Mesenchymal stem cell (in vitro differentiated cells and primary cell): Measurements from ENCODE around the gene SLC12A4.

ENCODE experiments used
- DNase-seq: peaks from one replicate; pipeline ENCODE4 v3.0.0-alpha.2; 2013
- H2AFZ ChIP-seq: one replicate; pipeline ENCODE4 v1.6.1; 2013; ENCODE audit warnings: low read depth, mild to moderate bottlenecking, control low read depth, inconsistent platforms, low read length, moderate library complexity
- H2AK5ac ChIP-seq: 2 replicates; pipeline ENCODE4 v1.6.1; 2013; ENCODE audit warnings: low read length, moderate library complexity, mild to moderate bottlenecking, inconsistent platforms; ENCODE audit not compliant: severe bottlenecking
- H2BK120ac ChIP-seq: one replicate; pipeline ENCODE4 v1.6.1; 2013; ENCODE audit warnings: low read depth, mild to moderate bottlenecking, inconsistent platforms, low read length, moderate library complexity
- H2BK12ac ChIP-seq, 2 experiments: one replicate each; pipeline ENCODE4 v1.6.1; 2013; ENCODE audit warnings: inconsistent platforms in 2 of 2, low read length in 2 of 2, mild to moderate bottlenecking in 2 of 2, moderate library complexity in 2 of 2, control low read depth in 1 of 2
- H2BK15ac ChIP-seq: one replicate; pipeline ENCODE4 v1.6.1; 2013; ENCODE audit warnings: mild to moderate bottlenecking, low read depth, inconsistent platforms; ENCODE audit not compliant: poor library complexity, severe bottlenecking
- H2BK5ac ChIP-seq: 2 replicates; pipeline ENCODE4 v1.6.1; 2013; ENCODE audit warnings: low read depth, mild to moderate bottlenecking, low read length, control low read depth, inconsistent platforms; ENCODE audit not compliant: poor library complexity, severe bottlenecking
- H3K14ac ChIP-seq, 2 experiments: one replicate each; pipeline ENCODE4 v1.6.1; 2013; ENCODE audit warnings: inconsistent platforms in 2 of 2, low read length in 2 of 2, control low read depth in 1 of 2, mild to moderate bottlenecking in 1 of 2, moderate library complexity in 1 of 2
- H3K18ac ChIP-seq, 2 experiments: one replicate each; pipeline ENCODE4 v1.6.1; 2013; ENCODE audit warnings: inconsistent platforms in 2 of 2, low read length in 2 of 2, control low read depth in 1 of 2, low read depth in 1 of 2, mild to moderate bottlenecking in 1 of 2
- H3K23ac ChIP-seq, 2 experiments: one replicate each; pipeline ENCODE4 v1.6.1; 2013; ENCODE audit warnings: inconsistent platforms in 2 of 2, low read length in 2 of 2, mild to moderate bottlenecking in 2 of 2, moderate library complexity in 2 of 2, control low read depth in 1 of 2
- H3K27ac ChIP-seq: 2 replicates; pipeline ENCODE4 v1.5.1; 2013; ENCODE audit warnings: mild to moderate bottlenecking, moderate library complexity, low read length, control low read depth, inconsistent platforms; ENCODE audit not compliant: poor library complexity, severe bottlenecking
- H3K27me3 ChIP-seq, 2 experiments: 2 replicates each; pipeline versions ENCODE4 v1.6.1 to v1.7.0; 2013; ENCODE audit warnings: low read length in 2 of 2, mild to moderate bottlenecking in 2 of 2, moderate library complexity in 2 of 2, control low read depth in 1 of 2, inconsistent platforms in 1 of 2; ENCODE audit not compliant: control insufficient read depth in 1 of 2, insufficient read depth in 1 of 2
- H3K36me3 ChIP-seq, 2 experiments: 2 replicates each; pipeline versions ENCODE4 v1.6.1 to v1.7.0; 2013; ENCODE audit warnings: low read length in 2 of 2, control low read depth in 1 of 2, inconsistent platforms in 1 of 2, low read depth in 1 of 2, mild to moderate bottlenecking in 1 of 2; ENCODE audit not compliant: insufficient read depth in 2 of 2, control insufficient read depth in 1 of 2
- H3K4ac ChIP-seq, 2 experiments: one replicate each; pipeline ENCODE4 v1.6.1; 2013; ENCODE audit warnings: inconsistent platforms in 2 of 2, low read length in 2 of 2, mild to moderate bottlenecking in 2 of 2, moderate library complexity in 2 of 2, control low read depth in 1 of 2, low read depth in 1 of 2
- H3K4me1 ChIP-seq: 2 replicates; pipeline ENCODE4 v1.6.1; 2013; ENCODE audit warnings: low read depth, low read length, control low read depth; ENCODE audit not compliant: control insufficient read depth, insufficient read depth
- H3K4me2 ChIP-seq: 2 replicates; pipeline ENCODE4 v1.6.1; 2013; ENCODE audit warnings: low read length, mild to moderate bottlenecking, inconsistent platforms; ENCODE audit not compliant: poor library complexity, severe bottlenecking
- H3K4me3 ChIP-seq, 2 experiments: 2 replicates each; pipeline versions ENCODE4 v1.5.1 to v1.7.0; 2013; ENCODE audit warnings: low read length in 2 of 2, mild to moderate bottlenecking in 2 of 2, control low read depth in 1 of 2, low read depth in 1 of 2; ENCODE audit not compliant: insufficient read depth in 1 of 2
- H3K79me1 ChIP-seq: replicated peaks from 2 replicates; pipeline ENCODE4 v1.6.1; 2013; ENCODE audit warnings: mild to moderate bottlenecking, control low read depth, low read length, inconsistent platforms; ENCODE audit not compliant: poor library complexity, severe bottlenecking
- H3K9ac ChIP-seq: 2 replicates; pipeline ENCODE4 v1.7.0; 2013; ENCODE audit warnings: mild to moderate bottlenecking, low read length, moderate library complexity
- H3K9me3 ChIP-seq: 2 replicates; pipeline ENCODE4 v1.7.0; 2013; ENCODE audit warnings: mild to moderate bottlenecking, low read length; ENCODE audit not compliant: control insufficient read depth
- H4K8ac ChIP-seq: one replicate; pipeline ENCODE4 v1.6.1; 2013; ENCODE audit warnings: inconsistent platforms, mild to moderate bottlenecking, low read length, moderate library complexity
- H4K91ac ChIP-seq: one replicate; pipeline ENCODE4 v1.6.1; 2013; ENCODE audit warnings: mild to moderate bottlenecking, low read length, inconsistent platforms
- WGBS: methylation state at CpG from one replicate; pipeline ENCODE4 v1.1.7; 2013; ENCODE audit warnings: mixed read lengths; 5-methylcytosine and 5-hydroxymethylcytosine counted together

The SLC12A4 gene

GRCh38 chr16:67923414-67924116, 44.9 kb downstream of the SLC12A4 start:
- H2BK15ac ChIP-seq = no peak overlapping the region
- H3K9me3 ChIP-seq = no peaks in the 10 kb centered on the region
- no peak overlapping the region for H2AK5ac ChIP-seq
- H4K8ac ChIP-seq = no peak overlapping the region
- no peak overlapping the region for H3K18ac ChIP-seq
- H3K79me1 ChIP-seq = peaks cover 48% of the 10 kb centered on the region
- no peak overlapping the region for H3K27ac ChIP-seq
- no peak overlapping the region for H3K14ac ChIP-seq
- H2BK5ac ChIP-seq = no peak overlapping the region
- H3K27me3 ChIP-seq = no peaks in the 10 kb centered on the region
- no peak overlapping the region for H2BK12ac ChIP-seq
- H3K4me2 ChIP-seq = no peak overlapping the region
- no peak overlapping the region for H2AFZ ChIP-seq
- no peak overlapping the region for H3K4me3 ChIP-seq
- peaks cover 18% of the 10 kb centered on the region for H3K4me1 ChIP-seq
- no peak overlapping the region for H3K23ac ChIP-seq
- H3K9ac ChIP-seq = no peak overlapping the region
- no peak overlapping the region for H3K4ac ChIP-seq
- H2BK120ac ChIP-seq = no peak overlapping the region
- H3K36me3 ChIP-seq = peaks cover 25 to 55% of the 10 kb centered on the region in 2 experiments
- no peak for DNase-seq
- WGBS = 94% methylated on average over 10 of the region's 10 CpGs
- no peak overlapping the region for H4K91ac ChIP-seq

- no peak overlapping the region for H2BK12ac ChIP-seq
- no peak for DNase-seq
- 88% methylated on average over 8 of the region's 8 CpGs for WGBS
- H3K14ac ChIP-seq = no peak overlapping the region
- no peak overlapping the region for H3K23ac ChIP-seq
- peaks cover 17 to 51% of the 10 kb centered on the region in 2 experiments for H3K36me3 ChIP-seq
- H2BK15ac ChIP-seq = no peak overlapping the region
- H3K4me1 ChIP-seq = peaks cover 23% of the 10 kb centered on the region
- no peak overlapping the region for H3K27ac ChIP-seq
- no peak overlapping the region for H3K4me3 ChIP-seq
- H3K27me3 ChIP-seq = no peaks in the 10 kb centered on the region
- no peak overlapping the region for H3K4ac ChIP-seq
- no peak overlapping the region for H4K91ac ChIP-seq
- H3K79me1 ChIP-seq = peaks cover 49% of the 10 kb centered on the region
- H2BK5ac ChIP-seq = no peak overlapping the region
- no peak overlapping the region for H3K18ac ChIP-seq
- no peak overlapping the region for H3K4me2 ChIP-seq
- H2AK5ac ChIP-seq = no peak overlapping the region
- peak overlapping the region; percentile 21 for H3K9ac ChIP-seq
- no peak overlapping the region for H2BK120ac ChIP-seq
- H4K8ac ChIP-seq = no peak overlapping the region
- H3K9me3 ChIP-seq = no peaks in the 10 kb centered on the region
- no peak overlapping the region for H2AFZ ChIP-seq
Measured at GRCh38 chr16:67922740-67923139, 45.7 kb downstream of the SLC12A4 start.

- Histone ChIP-seq H3K36me3 (peaks cover 12 to 50% of the 10 kb centered on the region in 2 experiments), H3K18ac (no peak overlapping the region), H3K9ac (peak overlapping the region; percentile 21), H3K4ac (no peak overlapping the region), H2BK15ac (no peak overlapping the region), H2BK5ac (no peak overlapping the region), H3K14ac (no peak overlapping the region), H2BK120ac (no peak overlapping the region), H3K79me1 (peaks cover 51% of the 10 kb centered on the region), H2BK12ac (no peak overlapping the region), H4K8ac (no peak overlapping the region), H3K9me3 (no peaks in the 10 kb centered on the region), H3K4me1 (peaks cover 29% of the 10 kb centered on the region), H2AFZ (no peak overlapping the region), H3K4me3 (no peak overlapping the region), H4K91ac (no peak overlapping the region), H3K4me2 (no peak overlapping the region), H3K23ac (no peak overlapping the region), H3K27me3 (no peaks in the 10 kb centered on the region), H2AK5ac (no peak overlapping the region), H3K27ac (no peak overlapping the region)
- 84% methylated on average over 4 of the region's 5 CpGs for WGBS
- DNase-seq = no peak
Measured at GRCh38 chr16:67922221-67922620, 46.2 kb downstream of the SLC12A4 start.

GRCh38 chr16:67919622-67920221, 48.7 kb downstream of the SLC12A4 start:
- Histone ChIP-seq H3K79me1 (peaks cover 63% of the 10 kb centered on the region), H2BK120ac (no peak overlapping the region), H3K4me2 (no peak overlapping the region), H4K91ac (no peak overlapping the region), H3K4me1 (peaks cover 26% of the 10 kb centered on the region), H3K27me3 (no peaks in the 10 kb centered on the region), H3K23ac (no peak overlapping the region), H3K9ac (peak overlapping the region; percentile 36), H4K8ac (no peak overlapping the region), H2BK15ac (no peak overlapping the region), H2AK5ac (no peak overlapping the region), H3K14ac (no peak overlapping the region), H3K9me3 (no peaks in the 10 kb centered on the region), H3K36me3 (peaks cover 10 to 70% of the 10 kb centered on the region in 2 experiments), H3K27ac (no peak overlapping the region), H3K4ac (no peak overlapping the region), H2BK5ac (no peak overlapping the region), H2BK12ac (no peak overlapping the region), H3K18ac (no peak overlapping the region), H2AFZ (no peak overlapping the region), H3K4me3 (no peak overlapping the region)
- no peak for DNase-seq
- WGBS = 86% methylated on average over 6 of the region's 6 CpGs
